ENCODE results near the gene GMDS.
A peak's percentile ranks its signal among the peaks of the same experiment; 100 is the strongest.

GMDS gene

DNA sequence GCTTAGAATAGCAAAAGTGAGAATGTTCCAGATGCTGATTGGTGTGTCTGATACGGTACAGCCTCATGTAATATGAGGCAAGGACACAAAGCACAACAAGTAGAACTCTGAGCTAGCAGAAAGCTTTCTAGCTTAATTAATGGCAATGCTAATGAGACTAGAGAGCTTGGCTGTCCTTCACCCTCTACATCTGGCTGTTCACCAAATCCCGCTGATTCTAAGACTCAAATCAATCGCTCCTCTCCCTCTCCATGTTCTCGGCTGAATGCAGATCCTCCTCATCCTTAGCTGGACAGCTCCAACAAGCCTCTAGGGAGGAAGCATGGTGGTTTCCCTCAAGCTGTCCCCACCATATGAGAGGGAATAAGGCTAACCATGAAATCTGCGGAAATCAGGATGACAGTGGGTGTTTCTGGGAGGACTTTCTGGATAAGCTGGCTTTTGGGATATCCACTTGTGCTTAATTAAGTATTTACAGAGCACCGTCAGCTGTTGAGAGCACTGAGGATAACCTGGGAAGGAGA, 506.8 kb downstream of the GMDS start:
- no peak for DNase-seq (ENCODE audit: low spot score)

DNA sequence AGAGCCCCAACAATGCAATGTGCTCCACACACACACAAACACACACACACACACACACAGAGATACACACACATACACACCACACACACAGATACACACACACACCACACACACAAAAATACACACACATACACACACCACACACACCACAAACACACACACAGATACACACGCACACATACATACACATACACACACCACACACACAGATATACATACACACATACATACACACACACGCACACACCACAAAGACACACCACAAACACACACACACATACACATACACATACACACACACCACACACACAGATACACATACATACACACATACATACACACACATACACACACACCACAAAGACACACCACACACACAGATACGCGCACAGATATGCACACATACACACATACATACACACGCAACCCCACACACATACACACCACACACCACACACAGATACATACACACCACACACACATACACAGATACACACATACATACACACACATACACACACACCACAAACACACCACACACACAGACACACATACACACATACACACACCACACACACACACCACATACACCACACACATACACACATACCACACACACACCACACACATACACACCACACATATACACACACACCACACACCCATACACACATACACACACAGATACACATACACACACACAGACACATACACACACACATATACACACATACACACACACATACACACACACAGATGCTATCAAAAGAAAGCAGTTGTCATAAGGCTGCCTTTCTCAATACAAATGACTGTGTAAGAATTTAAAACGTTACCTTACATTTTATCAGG, 507.7 kb downstream of the GMDS start:
- no peak for DNase-seq (ENCODE audit: low spot score)

DNA sequence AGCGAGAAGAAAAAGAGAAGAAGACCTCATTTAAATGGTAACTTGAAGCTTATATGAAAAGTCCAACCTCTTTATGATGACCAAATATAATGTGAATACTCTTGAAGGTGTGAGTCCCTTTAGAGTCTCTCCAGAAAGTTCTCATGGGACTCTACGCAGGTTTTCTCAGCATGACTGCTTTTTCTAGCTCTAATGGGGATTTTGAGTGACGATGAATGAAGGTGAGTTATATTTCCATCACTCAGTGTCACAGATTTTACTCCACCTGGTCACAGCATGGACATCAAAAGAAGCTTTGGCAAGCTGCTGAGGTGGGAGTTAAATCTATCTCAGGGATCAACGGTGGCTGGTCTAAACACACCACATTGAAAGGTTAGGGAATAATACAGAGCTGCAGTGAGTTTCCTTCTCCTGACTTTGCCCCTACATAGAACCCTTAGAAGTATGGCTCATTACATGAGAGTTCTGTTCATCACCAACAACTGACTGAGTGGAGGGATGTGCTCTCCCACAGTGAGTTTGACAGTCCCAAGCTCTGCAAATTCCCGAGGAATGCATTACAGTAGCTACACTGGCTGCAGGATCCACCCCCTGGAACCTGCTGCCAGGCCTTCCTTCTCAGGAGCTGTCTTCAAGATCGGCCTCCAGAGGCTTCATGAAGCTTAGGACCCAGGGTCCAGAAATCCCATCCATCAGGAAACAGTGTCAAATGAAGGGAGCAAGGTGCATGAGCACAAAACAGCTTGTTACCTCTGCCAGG, 508.9 kb downstream of the GMDS start:
- no peak for DNase-seq (ENCODE audit: low spot score)

DNA sequence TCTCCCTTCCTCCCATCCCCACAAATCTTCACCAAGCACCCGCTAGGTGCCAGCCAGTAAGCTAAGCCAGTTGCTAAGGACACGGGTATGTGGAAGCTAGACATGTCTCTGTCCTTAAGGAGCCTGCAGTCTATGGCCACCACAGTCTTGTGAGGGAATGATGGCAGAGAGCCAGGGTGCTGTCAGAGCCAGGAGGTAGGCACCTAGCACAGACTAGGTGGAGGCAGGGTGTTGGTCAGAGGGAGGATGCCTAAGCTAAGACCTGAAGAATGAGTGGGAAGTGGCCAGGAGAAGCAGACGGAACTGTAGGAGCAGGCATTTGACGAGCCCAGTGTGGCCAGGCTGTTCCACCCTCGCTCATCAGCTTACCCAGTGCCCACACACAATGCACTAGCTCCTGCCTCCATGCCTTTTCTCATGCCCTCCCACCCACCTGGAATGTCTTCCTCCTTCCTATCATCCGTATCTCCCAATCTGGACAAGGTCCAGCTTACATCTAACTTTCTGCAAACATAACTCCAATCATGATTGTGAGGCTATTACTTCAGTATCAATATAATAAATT, 510.1 kb downstream of the GMDS start:
- no peak for DNase-seq (ENCODE audit: low spot score)

DNA sequence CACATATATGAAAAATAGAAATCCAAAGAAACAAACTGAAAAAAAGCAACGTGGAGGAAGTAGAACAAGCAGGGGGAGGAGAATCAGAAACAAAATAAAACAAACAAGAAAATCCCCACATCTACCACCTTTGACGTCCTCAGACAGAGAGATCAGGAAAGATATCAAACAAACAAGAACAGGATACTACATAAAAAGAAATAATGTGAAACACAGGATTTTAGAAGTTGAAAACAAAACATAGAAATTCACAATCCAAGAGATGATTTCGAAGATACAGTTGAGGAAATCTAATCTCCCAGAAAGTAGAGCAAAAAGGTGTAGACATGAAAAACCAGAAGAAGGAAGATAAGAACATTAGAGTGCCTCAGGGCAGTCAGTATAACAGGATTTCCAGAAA, 514.5 kb downstream of the GMDS start:
- no peak for DNase-seq (ENCODE audit: low spot score)

DNA sequence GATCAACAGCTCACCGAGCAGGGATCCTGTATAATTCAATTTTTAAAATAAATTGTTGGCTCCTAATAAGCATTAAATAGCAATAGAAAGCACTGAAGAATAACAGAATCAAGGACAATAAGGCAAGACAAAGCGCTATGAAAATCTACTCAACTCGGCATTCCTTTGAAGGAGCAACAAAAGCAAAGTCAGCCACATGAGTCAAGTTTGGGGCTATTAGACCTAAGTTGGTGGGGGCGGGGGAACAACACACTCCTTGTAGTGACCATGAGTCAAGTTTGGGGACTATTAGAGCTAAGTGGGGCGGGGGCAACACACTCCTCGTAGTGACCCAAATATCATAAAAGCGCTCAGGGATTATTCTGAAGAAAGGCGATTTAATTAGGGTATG, 515.7 kb downstream of the GMDS start:
- DNase-seq (ENCODE audit: low spot score), result no peak

DNA sequence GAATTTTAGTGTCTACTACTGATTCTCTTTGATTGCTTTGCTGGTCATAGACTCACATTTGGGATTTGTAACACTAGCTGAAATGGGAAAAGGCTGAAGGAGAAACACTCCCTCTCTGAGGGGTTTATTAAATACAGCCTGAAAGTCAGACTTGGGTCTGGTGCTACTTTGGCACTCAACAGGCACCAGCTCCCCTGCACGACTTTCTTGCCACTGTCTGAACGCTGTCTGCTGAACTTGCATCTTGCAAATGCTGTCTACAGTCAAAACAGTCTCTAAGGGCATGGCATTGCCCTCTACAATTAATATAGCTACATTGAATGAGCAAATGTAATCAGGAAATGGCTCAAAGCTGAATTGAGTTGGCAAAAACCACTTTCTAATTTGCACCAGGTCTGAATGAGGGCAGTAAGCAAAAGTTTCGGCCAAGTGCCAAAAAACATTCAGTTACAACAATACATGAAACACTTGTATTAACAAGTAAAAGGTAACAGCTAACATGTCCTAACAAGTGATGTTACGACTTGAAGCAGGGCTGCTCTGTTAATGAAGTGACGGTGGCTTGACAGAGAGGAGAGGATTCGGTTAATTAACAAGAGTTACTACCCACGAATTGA, 516.2 kb downstream of the GMDS start:
- no peak for DNase-seq (ENCODE audit: low spot score)

DNA sequence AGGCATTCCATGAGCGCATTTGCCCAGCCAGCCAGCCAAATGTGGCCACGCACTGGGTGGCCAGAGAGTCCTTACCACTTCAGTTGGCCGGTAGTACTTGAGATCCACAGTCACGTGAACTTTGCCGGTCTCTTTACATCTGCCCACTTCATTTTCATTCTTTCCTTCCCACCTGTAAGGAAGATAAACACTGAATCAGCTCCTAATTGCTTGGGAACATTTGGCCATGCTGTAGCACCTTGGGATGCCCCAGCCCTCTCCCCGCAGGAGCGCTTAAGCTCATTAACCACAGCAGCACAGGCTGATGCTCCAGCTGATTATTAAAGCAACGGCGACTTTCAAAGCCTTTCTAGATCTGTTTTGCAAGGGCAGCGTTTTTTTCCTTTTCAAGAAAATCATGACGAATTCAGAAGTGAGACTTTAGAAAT, 519.0 kb downstream of the GMDS start:
- DNase-seq (ENCODE audit: low spot score), result no peak

DNA sequence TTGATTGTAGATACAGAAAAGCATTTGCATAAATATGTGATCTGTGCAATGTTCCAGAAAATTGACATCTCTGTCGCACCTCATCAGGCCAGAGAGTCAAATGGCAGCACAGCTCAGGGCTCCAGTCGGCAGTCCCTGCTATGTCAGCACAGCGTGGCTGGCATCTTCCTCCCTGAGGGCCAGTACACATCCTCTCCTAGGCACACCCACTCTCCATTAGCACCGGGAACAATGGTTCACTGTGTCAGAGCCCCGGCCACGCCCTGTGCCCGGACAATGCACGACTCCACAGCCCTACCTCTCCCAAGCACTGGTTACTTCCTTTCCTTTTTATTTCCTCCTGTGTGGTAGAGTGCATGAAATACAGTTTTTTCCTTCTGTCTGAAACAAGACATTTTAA, 520.8 kb downstream of the GMDS start:
- DNase-seq (ENCODE audit: low spot score), result no peak

DNA sequence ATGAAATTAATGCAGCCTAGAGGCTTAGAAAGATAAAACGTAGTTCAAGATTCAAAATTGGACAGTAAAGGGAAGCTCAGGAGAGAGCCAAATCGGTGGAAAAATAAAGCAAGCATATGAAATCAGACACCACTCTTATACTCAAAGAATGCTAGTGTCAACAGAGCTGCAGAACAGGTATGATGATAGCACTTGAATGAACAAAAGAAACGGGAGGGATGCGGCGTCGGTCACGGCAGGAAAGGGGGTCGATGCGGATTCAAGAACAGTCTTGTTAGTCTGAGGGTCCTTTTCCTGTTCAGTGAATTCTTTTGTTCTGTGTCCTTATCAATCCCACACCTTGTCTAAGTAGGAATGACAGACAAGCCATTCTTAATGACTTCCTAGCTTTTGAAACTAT, 521.3 kb downstream of the GMDS start:
- DNase-seq (ENCODE audit: low spot score), result no peak

DNA sequence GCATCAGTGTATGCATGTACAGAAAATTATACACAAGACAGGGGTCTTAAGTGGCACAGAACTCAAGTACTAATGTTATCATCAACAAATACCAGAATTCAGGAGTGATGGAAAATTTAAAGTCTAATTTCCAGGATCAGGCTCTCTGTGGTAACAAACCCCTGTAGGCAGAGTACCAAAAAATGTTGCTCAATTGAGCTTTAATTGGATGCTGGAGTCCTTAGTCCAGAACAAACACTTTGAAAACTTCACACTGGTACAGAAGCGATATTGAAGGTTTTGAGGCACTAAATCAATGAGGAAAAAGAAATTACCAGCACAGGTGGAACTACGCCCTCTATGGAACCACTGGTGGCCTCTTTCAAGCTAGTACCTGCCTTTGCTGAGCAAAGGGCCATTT, 522.6 kb downstream of the GMDS start:
- DNase-seq (ENCODE audit: low spot score), result no peak

DNA sequence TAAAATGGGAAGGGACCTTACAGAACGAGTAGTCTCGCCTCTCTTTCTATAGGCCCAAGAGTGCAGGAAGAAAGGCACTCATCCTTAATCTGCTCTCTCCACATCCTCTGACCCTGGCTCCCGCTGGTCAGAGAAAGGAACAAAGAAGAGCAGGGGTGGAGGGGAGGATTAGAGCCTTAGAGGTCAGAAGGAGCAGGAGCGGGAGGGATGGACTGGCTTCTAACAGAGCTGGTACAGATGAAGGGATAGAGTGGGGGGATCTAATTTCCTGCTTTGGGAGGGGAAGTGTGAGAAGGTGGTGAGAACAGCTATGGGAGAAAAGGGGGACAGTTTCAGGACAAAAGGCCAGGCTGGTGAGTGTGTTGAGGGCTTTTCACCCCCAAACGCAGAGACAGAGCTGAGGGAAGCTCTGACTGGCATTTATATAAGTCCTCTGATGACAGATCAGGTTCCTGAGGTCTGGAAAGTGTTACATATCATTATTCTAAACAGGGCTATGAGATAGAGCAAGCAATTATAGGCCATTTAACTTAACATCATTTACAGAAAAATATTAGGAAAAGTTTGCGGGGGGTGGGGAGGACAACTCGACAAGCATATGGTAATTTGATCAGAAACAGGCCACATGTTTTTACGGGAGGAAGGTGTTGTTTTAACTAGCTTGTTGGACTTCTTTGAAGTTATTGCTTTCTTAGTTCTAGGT, 524.6 kb downstream of the GMDS start:
- DNase-seq (ENCODE audit: low spot score), result peak; percentile 86

DNA sequence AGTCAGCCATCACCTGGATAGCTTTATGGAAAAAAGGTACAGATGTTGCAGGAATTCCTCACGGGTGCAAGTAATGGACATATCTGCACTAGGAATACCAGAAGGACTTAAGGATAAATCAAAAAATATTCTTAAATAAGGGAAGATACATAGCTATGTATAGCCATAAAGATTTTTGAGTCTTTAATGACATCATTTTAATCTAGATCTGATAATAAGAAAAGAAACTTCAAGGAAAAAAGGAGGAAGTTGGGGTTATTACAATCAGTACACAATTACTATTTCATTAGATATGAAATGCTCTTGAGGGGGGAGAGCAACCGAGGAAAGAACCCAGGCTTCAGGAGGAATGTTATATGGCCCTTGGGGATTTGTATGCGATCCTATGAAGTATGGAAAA, 525.5 kb downstream of the GMDS start:
- DNase-seq (ENCODE audit: low spot score), result no peak

DNA sequence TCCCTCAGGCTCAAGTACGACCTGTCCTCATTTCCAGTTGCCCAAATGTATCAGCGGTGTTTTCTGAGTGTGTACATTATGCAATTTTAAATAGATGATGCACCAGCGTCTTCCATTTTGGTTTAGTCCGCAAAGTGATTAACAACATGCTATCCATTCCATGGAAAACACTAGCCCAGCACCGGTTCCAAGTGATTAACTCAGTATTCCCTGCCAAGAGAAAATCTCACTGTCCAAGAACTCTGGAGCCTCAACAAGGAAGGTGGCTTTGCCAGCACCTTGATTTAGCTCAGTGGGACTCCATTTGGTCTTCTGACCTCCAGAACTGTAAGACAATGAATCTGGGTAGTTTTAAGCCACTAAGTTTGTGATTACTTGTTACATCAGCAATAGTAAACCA, 528.5 kb downstream of the GMDS start:
- peak; percentile 26 for DNase-seq (ENCODE audit: low spot score)

DNA sequence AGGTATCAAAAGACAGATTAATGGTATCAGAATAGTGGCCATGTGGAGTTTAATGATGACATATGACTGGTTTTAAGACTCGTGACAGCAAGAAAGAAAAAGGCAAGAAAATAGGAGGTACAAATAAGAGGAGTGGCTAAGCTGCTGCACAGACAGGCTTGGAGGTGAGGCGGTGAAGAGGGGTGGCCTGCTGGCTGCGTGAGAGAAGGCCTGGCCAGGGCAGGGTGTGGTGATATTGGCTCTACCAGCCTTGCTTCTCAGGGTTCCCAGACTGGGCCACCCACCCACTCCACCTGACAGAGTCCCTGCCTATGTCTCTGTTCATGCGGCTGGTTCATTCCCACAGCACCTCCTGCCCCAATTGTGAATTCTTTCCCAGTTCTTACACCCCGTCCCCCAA, 529.0 kb downstream of the GMDS start:
- DNase-seq (ENCODE audit: low spot score), result peak; percentile 40

DNA sequence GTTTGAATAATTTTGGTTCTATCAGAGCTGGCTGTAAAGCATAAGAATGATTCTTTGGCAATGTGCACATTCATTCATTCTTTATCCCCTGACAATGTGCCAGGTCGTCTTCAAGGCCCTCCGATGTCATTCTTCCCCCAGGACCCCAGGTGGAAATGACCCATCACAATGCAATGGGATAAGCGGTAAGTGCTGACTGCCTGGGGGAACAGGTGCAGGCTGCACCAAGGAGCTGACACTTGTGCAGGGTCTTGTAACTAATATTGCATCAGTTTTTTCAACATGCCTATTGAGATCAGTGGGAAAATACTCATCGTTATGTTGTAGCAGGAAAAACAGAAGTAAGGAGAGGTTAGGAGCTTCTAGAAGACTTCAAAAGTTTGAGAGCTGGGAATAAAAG, 530.1 kb downstream of the GMDS start:
- DNase-seq (ENCODE audit: low spot score), result peak; percentile 32

DNA sequence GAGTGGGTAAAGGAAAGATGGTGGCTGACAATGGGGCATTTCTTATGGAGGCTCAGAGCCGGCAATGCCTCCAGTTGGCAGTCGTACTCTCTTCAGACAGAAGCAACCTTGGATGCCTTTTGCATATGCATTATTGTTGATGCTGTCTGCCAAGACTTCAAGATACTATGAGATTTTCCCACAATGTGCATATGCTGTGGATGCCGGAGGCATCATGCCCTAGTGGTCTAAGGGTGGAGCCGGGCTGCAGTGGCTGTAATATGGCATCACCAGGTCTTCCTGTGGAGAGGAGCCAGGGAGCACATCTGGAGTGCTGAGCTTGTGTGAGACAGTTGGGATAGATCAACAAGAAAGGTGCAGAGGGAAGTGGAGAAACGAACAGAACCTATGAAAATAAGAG, 530.8 kb downstream of the GMDS start:
- no peak for DNase-seq (ENCODE audit: low spot score)

DNA sequence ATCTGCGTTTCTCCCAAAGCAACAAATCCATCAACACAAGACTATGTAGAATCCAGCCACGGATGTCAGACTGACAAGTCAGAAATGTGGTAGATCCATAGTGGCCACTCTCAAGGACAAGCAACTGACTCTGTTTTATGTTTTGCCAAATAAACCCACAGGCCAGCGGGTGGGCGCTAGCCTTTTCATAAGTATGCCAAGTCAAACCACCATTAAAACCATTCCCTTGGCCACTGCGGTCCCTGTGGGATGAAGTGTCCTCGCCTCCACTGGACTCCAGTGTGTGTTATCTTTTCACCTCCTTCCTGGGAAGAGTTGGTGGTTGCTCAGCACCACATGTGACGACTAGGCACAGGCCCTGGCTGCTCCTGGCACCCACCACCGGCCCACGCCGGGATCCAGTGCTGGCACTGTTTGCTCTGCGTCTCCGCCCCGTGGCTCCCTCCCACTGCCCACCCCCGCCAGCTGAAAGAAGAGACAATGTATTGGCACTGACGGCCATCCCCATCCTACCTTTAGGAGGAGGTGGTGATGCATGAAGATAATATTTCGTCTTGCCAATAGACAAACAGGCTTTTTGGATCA, 532.3 kb downstream of the GMDS start:
- DNase-seq (ENCODE audit: low spot score), result peak; percentile 28

DNA sequence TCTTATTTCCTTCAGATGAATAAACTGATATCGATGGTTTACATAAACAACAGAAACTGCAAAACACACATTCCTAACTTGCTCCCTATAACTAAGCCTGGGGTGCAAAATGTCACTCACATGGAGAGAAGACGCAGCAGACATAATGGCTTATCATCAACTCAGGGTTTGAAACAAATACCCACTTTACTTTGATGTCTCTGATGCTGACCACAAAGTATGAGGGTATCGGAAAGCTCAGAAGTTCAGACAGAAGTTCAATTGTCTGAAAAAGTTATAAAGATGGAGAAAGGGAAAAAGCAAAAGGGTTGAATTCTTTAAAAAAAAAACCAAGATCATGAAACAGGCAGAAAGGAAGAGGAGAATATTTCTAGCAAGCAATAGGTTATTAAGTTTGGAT, 533.0 kb downstream of the GMDS start:
- no peak for DNase-seq (ENCODE audit: low spot score)

DNA sequence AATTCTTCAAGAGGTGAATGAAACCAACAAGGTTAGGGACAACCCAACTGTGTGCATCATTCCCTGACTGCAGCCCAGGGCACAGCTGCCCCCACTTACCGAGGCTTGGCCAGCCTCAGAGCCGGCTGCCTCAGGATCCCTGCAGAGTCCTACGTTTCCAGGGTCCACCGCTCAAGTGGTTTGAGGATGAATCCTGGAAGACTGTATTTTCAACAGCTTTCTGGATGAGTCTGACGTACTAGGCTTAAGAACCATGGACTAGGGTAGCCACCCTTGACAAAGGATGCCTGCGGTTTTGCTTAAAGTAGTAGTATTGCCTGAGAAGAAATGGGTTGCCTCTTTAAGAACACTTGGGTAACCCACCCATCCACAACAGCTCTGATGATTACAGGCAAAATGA, 534.3 kb downstream of the GMDS start:
- peak; percentile 27 for DNase-seq (ENCODE audit: low spot score)

DNA sequence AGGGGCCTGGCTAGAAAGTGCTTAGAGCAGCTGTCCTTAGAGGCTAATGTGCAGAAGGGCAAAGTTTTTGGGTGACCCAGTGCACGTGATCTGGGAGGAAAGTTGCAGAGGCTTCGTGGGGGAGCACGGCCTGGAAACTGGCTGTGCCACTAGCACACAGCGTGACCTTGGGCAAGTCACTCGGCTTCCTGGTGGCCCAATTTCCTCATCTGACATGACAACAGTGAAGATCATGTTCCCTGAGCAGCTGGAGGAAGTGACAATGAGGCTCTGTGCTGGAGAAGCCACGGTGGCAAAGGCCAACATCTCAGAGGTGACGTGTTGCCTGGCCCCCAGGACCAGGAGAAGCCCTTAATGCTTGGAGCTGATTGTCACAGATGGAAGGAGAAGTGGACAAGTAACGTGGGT, 536.2 kb downstream of the GMDS start:
- peak; percentile 41 for DNase-seq (ENCODE audit: low spot score)

DNA sequence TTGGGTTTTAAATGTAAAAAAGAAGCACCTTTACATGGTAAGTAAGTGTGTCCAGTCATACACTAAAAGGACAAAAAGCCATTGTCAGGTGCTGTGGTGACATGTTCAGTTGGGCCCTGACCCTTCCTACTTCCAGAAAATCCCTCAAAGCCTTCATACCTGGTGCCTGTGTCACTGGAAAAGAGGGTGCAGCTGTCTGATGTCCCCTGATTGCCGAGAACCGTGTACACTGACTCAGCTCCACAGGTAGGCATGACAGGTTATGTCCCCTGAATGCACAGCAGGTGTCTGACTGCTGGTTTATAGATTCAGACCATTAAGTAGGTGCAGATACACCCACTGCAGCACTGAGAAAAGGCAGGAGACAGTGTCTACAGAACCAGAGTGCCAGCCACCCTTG, 536.6 kb downstream of the GMDS start:
- DNase-seq (ENCODE audit: low spot score), result no peak
